ENCODE measurements around the gene CRIM1.

CRIM1 gene

GRCh38 chr2:36502081-36502480 lies 146.5 kb downstream of the CRIM1 start:
- Mint-ChIP-seq H3K27me3 (no peaks in the 10 kb centered on the region), H3K9me3 (no peaks in the 10 kb centered on the region), H3K36me3 (peaks cover 3 to 12% of the 10 kb centered on the region in 2 donors), H3K4me1 (no peaks in the 10 kb centered on the region), H3K27ac (no peak overlapping the region), H3K4me3 (no peak overlapping the region)
- no peak for ATAC-seq (replicated peaks)
- DNase-seq, result no peak

- H3K27ac Mint-ChIP-seq, result no peak overlapping the region
- H3K27me3 Mint-ChIP-seq, result no peaks in the 10 kb centered on the region
- H3K4me3 Mint-ChIP-seq, result no peak overlapping the region
- DNase-seq, result no peak
- peak; percentile 92 to 98 for ATAC-seq (replicated peaks)
- H3K4me1 Mint-ChIP-seq, result peaks cover 3 to 5% of the 10 kb centered on the region in 2 donors
- H3K9me3 Mint-ChIP-seq, result no peaks in the 10 kb centered on the region
- peaks cover 2 to 6% of the 10 kb centered on the region in 2 donors for H3K36me3 Mint-ChIP-seq
Observed at GRCh38 chr2:36507408-36507812, 151.8 kb downstream of the CRIM1 start.

- DNase-seq (no peak), ATAC-seq (replicated peaks) (no peak)
- Mint-ChIP-seq H3K9me3 (no peaks in the 10 kb centered on the region), H3K4me1 (peaks cover 3 to 17% of the 10 kb centered on the region in 2 donors), H3K27ac (no peak overlapping the region), H3K36me3 (peaks cover 2 to 14% of the 10 kb centered on the region in 2 donors), H3K27me3 (no peaks in the 10 kb centered on the region), H3K4me3 (no peak overlapping the region)
Observed at GRCh38 chr2:36509075-36509474, 153.5 kb downstream of the CRIM1 start.

GRCh38 chr2:36511858-36512603 lies 156.5 kb downstream of the CRIM1 start:
- ATAC-seq (replicated peaks) (peak; percentile 59 to 68), DNase-seq (no peak)
- no peaks in the 10 kb centered on the region for H3K27me3 Mint-ChIP-seq
- H3K4me3 Mint-ChIP-seq, result no peak overlapping the region
- peaks cover 3 to 17% of the 10 kb centered on the region in 2 donors for H3K4me1 Mint-ChIP-seq
- H3K36me3 Mint-ChIP-seq, result peaks cover 2 to 20% of the 10 kb centered on the region in 2 donors
- no peaks in the 10 kb centered on the region for H3K9me3 Mint-ChIP-seq
- H3K27ac Mint-ChIP-seq, result no peak overlapping the region

- no peak for ATAC-seq (replicated peaks)
- Mint-ChIP-seq H3K36me3 (peaks cover 4 to 25% of the 10 kb centered on the region in 2 donors), H3K27me3 (no peaks in the 10 kb centered on the region), H3K4me3 (no peak overlapping the region), H3K4me1 (peaks cover 3 to 17% of the 10 kb centered on the region in 2 donors), H3K9me3 (no peaks in the 10 kb centered on the region), H3K27ac (no peak overlapping the region)
- DNase-seq, result no peak
Observed at GRCh38 chr2:36512705-36513104, 157.1 kb downstream of the CRIM1 start.

- peak; percentile 88 to 94 for ATAC-seq (replicated peaks)
Observed at GRCh38 chr2:36513661-36514060, 158.1 kb downstream of the CRIM1 start.

GRCh38 chr2:36515538-36515937 lies 160.0 kb downstream of the CRIM1 start:
- H3K9me3 Mint-ChIP-seq, result no peaks in the 10 kb centered on the region

More at GRCh38 chr2:36513661-36514060, 158.1 kb downstream of the CRIM1 start:
- Mint-ChIP-seq H3K4me3 (no peak overlapping the region), H3K9me3 (no peaks in the 10 kb centered on the region), H3K36me3 (peaks cover 4 to 26% of the 10 kb centered on the region in 2 donors), H3K27ac (peak overlapping the region; percentile 9), H3K4me1 (peaks cover 3 to 17% of the 10 kb centered on the region in 2 donors), H3K27me3 (no peaks in the 10 kb centered on the region)
- DNase-seq, result no peak

GRCh38 chr2:36516136-36516870 lies 160.7 kb downstream of the CRIM1 start:
- H3K27me3 Mint-ChIP-seq, result no peaks in the 10 kb centered on the region
- no peaks in the 10 kb centered on the region for H3K9me3 Mint-ChIP-seq
- DNase-seq (no peak), ATAC-seq (replicated peaks) (no peak)
- H3K4me1 Mint-ChIP-seq, result peaks cover 3 to 17% of the 10 kb centered on the region in 2 donors
- peaks cover 12 to 38% of the 10 kb centered on the region in 2 donors for H3K36me3 Mint-ChIP-seq
- no peak overlapping the region for H3K27ac Mint-ChIP-seq
- no peak overlapping the region for H3K4me3 Mint-ChIP-seq

More at GRCh38 chr2:36515538-36515937, 160.0 kb downstream of the CRIM1 start:
- ATAC-seq (replicated peaks) (no peak), DNase-seq (no peak)
- Mint-ChIP-seq H3K4me1 (peaks cover 3 to 17% of the 10 kb centered on the region in 2 donors), H3K36me3 (peaks cover 12 to 35% of the 10 kb centered on the region in 2 donors), H3K4me3 (no peak overlapping the region), H3K27ac (no peak overlapping the region), H3K27me3 (no peaks in the 10 kb centered on the region)

GRCh38 chr2:36520431-36520830 lies 164.9 kb downstream of the CRIM1 start:
- Mint-ChIP-seq H3K36me3 (peaks cover 12 to 46% of the 10 kb centered on the region in 2 donors), H3K4me1 (no peaks in the 10 kb centered on the region), H3K9me3 (no peaks in the 10 kb centered on the region), H3K27me3 (no peaks in the 10 kb centered on the region), H3K4me3 (no peak overlapping the region), H3K27ac (no peak overlapping the region)
- no peak for ATAC-seq (replicated peaks)
- no peak for DNase-seq

GRCh38 chr2:36523153-36523552 lies 167.6 kb downstream of the CRIM1 start:
- H3K4me1 Mint-ChIP-seq, result peaks cover under 1% of the 10 kb centered on the region in 2 donors
- H3K27me3 Mint-ChIP-seq, result no peaks in the 10 kb centered on the region
- H3K27ac Mint-ChIP-seq, result no peak overlapping the region
- ATAC-seq (replicated peaks), result no peak
- no peak for DNase-seq
- H3K4me3 Mint-ChIP-seq, result no peak overlapping the region
- H3K9me3 Mint-ChIP-seq, result no peaks in the 10 kb centered on the region
- peaks cover 10 to 41% of the 10 kb centered on the region in 2 donors for H3K36me3 Mint-ChIP-seq

- no peak overlapping the region for H3K4me3 Mint-ChIP-seq
- peaks cover 2 to 29% of the 10 kb centered on the region in 2 donors for H3K36me3 Mint-ChIP-seq
- peaks cover 10 to 14% of the 10 kb centered on the region in 2 donors for H3K4me1 Mint-ChIP-seq
- no peaks in the 10 kb centered on the region for H3K27me3 Mint-ChIP-seq
- no peaks in the 10 kb centered on the region for H3K9me3 Mint-ChIP-seq
- no peak for ATAC-seq (replicated peaks)
- no peak overlapping the region for H3K27ac Mint-ChIP-seq
- DNase-seq, result no peak
Observed at GRCh38 chr2:36525245-36525644, 169.7 kb downstream of the CRIM1 start.

GRCh38 chr2:36526226-36526625 lies 170.6 kb downstream of the CRIM1 start:
- no peak for DNase-seq
- peaks cover 2 to 26% of the 10 kb centered on the region in 2 donors for H3K36me3 Mint-ChIP-seq
- no peak overlapping the region for H3K4me3 Mint-ChIP-seq
- H3K27me3 Mint-ChIP-seq, result no peaks in the 10 kb centered on the region
- ATAC-seq (replicated peaks), result no peak
- H3K9me3 Mint-ChIP-seq, result no peaks in the 10 kb centered on the region
- peaks cover 18 to 24% of the 10 kb centered on the region in 2 donors for H3K4me1 Mint-ChIP-seq
- H3K27ac Mint-ChIP-seq, result no peak overlapping the region

GRCh38 chr2:36528274-36528673 lies 172.7 kb downstream of the CRIM1 start:
- DNase-seq (no peak), ATAC-seq (replicated peaks) (peak in 1 of 2 donors; percentile 42)
- Mint-ChIP-seq H3K4me3 (no peak overlapping the region), H3K4me1 (peaks cover 19 to 25% of the 10 kb centered on the region in 2 donors), H3K27me3 (no peaks in the 10 kb centered on the region), H3K9me3 (no peaks in the 10 kb centered on the region), H3K27ac (no peak overlapping the region), H3K36me3 (peaks cover 6 to 19% of the 10 kb centered on the region in 2 donors)

GRCh38 chr2:36528766-36529392 lies 173.3 kb downstream of the CRIM1 start:
- Mint-ChIP-seq H3K27me3 (no peaks in the 10 kb centered on the region), H3K4me1 (peaks cover 19 to 25% of the 10 kb centered on the region in 2 donors), H3K9me3 (no peaks in the 10 kb centered on the region), H3K4me3 (no peak overlapping the region), H3K27ac (no peak overlapping the region), H3K36me3 (peaks cover 6 to 18% of the 10 kb centered on the region in 2 donors)
- ATAC-seq (replicated peaks) (no peak), DNase-seq (no peak)

Measured in stimulated activated naive B cell treated with anti-CD40 and anti-IgM and Interleukin-4, amounts not matched to agents 10 μg/mL and 1 μg/mL and 100 μg/mL, for 72 hours (primary cell).